CD8-positive, alpha-beta memory T cell (primary cell): ENCODE measurements around the gene CORO1C. TPM values are rescaled to one million over a fixed set of nuclear protein-coding genes. Genes with fewer than 3 reads are reported as not detected.
"Not testable (repeated sequence)": the region's sequence is repeated elsewhere in the genome, so short reads cannot be mapped to it uniquely, and the experiment has no call there.

Experiments used
- CTCF ChIA-PET: fragments of 350-600 bp; sonication (Branson Sonifier 250); formaldehyde crosslinking; loops from one replicate; lab custom pipeline; 2021; ENCODE audit warnings: antibody characterized with exemption; lab: Charles Lee
- POLR2A ChIA-PET: fragments of 350-600 bp; sonication (Branson Sonifier 250); formaldehyde crosslinking; loops from one replicate; lab custom pipeline; 2021; ENCODE audit warnings: antibody characterized with exemption; lab: Charles Lee
- DNase-seq, 5 donors: peaks; one replicate each; pipeline versions ENCODE4 v3.0.0 to v3.0.0-alpha.2; 2020 to 2022; ENCODE audit warnings: mixed read lengths in 1 of 5
- H3K27ac ChIP-seq: one replicate; pipeline ENCODE4 v1.7.0; 2013; ENCODE audit warnings: low read depth, mild to moderate bottlenecking, low read length, moderate library complexity
- H3K27me3 ChIP-seq: 2 replicates; pipeline ENCODE4 v1.7.0; 2013; ENCODE audit warnings: low read length, mild to moderate bottlenecking; ENCODE audit not compliant: insufficient read depth, poor library complexity, severe bottlenecking
- H3K36me3 ChIP-seq: 2 replicates; pipeline ENCODE4 v1.7.0; 2013; ENCODE audit warnings: mild to moderate bottlenecking, low read length, moderate library complexity; ENCODE audit not compliant: insufficient read depth
- H3K4me1 ChIP-seq: 2 replicates; pipeline ENCODE4 v1.7.0; 2013; ENCODE audit warnings: mild to moderate bottlenecking, low read length, moderate library complexity; ENCODE audit not compliant: insufficient read depth
- H3K4me3 ChIP-seq: 2 replicates; pipeline ENCODE4 v1.7.0; 2013; ENCODE audit warnings: mild to moderate bottlenecking, low read length
- H3K9me3 ChIP-seq: 2 replicates; pipeline ENCODE4 v1.7.0; 2013; ENCODE audit warnings: mild to moderate bottlenecking, low read length
- H3K27ac Mint-ChIP-seq, 8 donors: one replicate each; pipeline ENCODE4 v1.8.0; 2020 to 2021; ENCODE audit warnings: mixed read lengths in 8 of 8, mild to moderate bottlenecking in 6 of 8, inconsistent platforms in 3 of 8, moderate library complexity in 3 of 8
- H3K27me3 Mint-ChIP-seq, 2 donors: one replicate each; pipeline ENCODE4 v1.8.0; 2020 to 2021; ENCODE audit warnings: mixed read lengths in 2 of 2, mild to moderate bottlenecking in 1 of 2, moderate library complexity in 1 of 2
- H3K36me3 Mint-ChIP-seq, 3 donors: one replicate each; pipeline ENCODE4 v1.8.0; 2020 to 2021; ENCODE audit warnings: mixed read lengths in 3 of 3, inconsistent platforms in 1 of 3, mild to moderate bottlenecking in 1 of 3
- H3K4me1 Mint-ChIP-seq, 3 donors: one replicate each; pipeline ENCODE4 v1.8.0; 2020 to 2021; ENCODE audit warnings: mixed read lengths in 3 of 3, inconsistent platforms in 1 of 3, mild to moderate bottlenecking in 1 of 3
- H3K4me3 Mint-ChIP-seq, 7 donors: one replicate each; pipeline ENCODE4 v1.8.0; 2020 to 2021; ENCODE audit warnings: mixed read lengths in 7 of 7, mild to moderate bottlenecking in 6 of 7, moderate library complexity in 4 of 7, inconsistent platforms in 2 of 7
- H3K9me3 Mint-ChIP-seq, 5 donors: one replicate each; pipeline ENCODE4 v1.8.0; 2020 to 2022; ENCODE audit warnings: mixed read lengths in 5 of 5, mild to moderate bottlenecking in 3 of 5, moderate library complexity in 2 of 5, inconsistent platforms in 1 of 5
- polyA plus RNA-seq: library from polyadenylated mRNA; unstranded; fragments of 300-500 nt; fragmentation: Illumina TruSeq; gene quantifications from one replicate; pipeline ENCODE4 v1.2.3, GENCODE V29; 2021
- total RNA-seq, 2 experiments: library from RNA; stranded (reverse); gene quantifications; one replicate each; pipeline ENCODE4 v1.2.3, GENCODE V29; 2021

The CORO1C gene
- total and polyA plus RNA-seq, 3 experiments from 2014 or later = 10.5 to 49.1 (median 45.8) TPM

- H3K4me1 ChIP-seq, H3K27ac Mint-ChIP-seq, DNase-seq, H3K4me3 Mint-ChIP-seq, H3K4me3 ChIP-seq, H3K9me3 Mint-ChIP-seq, H3K27ac ChIP-seq, POLR2A ChIA-PET, H3K27me3 ChIP-seq, H3K36me3 ChIP-seq, CTCF ChIA-PET, H3K4me1 Mint-ChIP-seq, H3K36me3 Mint-ChIP-seq, H3K9me3 ChIP-seq: not testable (repeated sequence)
- H3K27me3 Mint-ChIP-seq = peaks cover 5 to 12% of the 10 kb centered on the region in 2 donors
These were observed 40.5 kb upstream of the CORO1C start for GRCh38 chr12:108771835-108772234.

GRCh38 chr12:108770963-108771362 lies 39.6 kb upstream of the CORO1C start:
- H3K9me3 ChIP-seq = no peaks in the 10 kb centered on the region
- H3K4me3 Mint-ChIP-seq = no peak overlapping the region
- H3K27me3 ChIP-seq = no peaks in the 10 kb centered on the region
- no peaks in the 10 kb centered on the region for H3K36me3 Mint-ChIP-seq
- H3K4me1 ChIP-seq = no peaks in the 10 kb centered on the region
- H3K27me3 Mint-ChIP-seq = peaks cover 5 to 12% of the 10 kb centered on the region in 2 donors
- no peak overlapping the region for H3K4me3 ChIP-seq
- CTCF ChIA-PET = interaction anchor here (1.7 kb wide), 1 partner anchor 106 kb away, joined by 4 read pairs; no protein-coding TSS in a partner anchor
- no peak overlapping the region for H3K27ac Mint-ChIP-seq
- H3K27ac ChIP-seq = no peak overlapping the region
- no peaks in the 10 kb centered on the region for H3K36me3 ChIP-seq
- POLR2A ChIA-PET = no interaction called here
- DNase-seq = no peak
- no peaks in the 10 kb centered on the region for H3K9me3 Mint-ChIP-seq
- peaks cover 3 to 8% (median 4%) of the 10 kb centered on the region in 3 donors for H3K4me1 Mint-ChIP-seq

- Mint-ChIP-seq H3K4me3 (no peak overlapping the region), H3K27ac (no peak overlapping the region), H3K4me1 (peaks cover 3 to 8% (median 4%) of the 10 kb centered on the region in 3 donors), H3K27me3 (peaks cover 5 to 12% of the 10 kb centered on the region in 2 donors), H3K36me3 (no peaks in the 10 kb centered on the region), H3K9me3 (no peaks in the 10 kb centered on the region)
- H3K4me3 ChIP-seq = no peak overlapping the region
- CTCF ChIA-PET = interaction anchor here (1.7 kb wide), 1 partner anchor 105 kb away, joined by 4 read pairs; no protein-coding TSS in a partner anchor
- H3K27ac ChIP-seq = no peak overlapping the region
- H3K36me3 ChIP-seq = no peaks in the 10 kb centered on the region
- POLR2A ChIA-PET = no interaction called here
- no peaks in the 10 kb centered on the region for H3K27me3 ChIP-seq
- DNase-seq = no peak
- H3K9me3 ChIP-seq = no peaks in the 10 kb centered on the region
- H3K4me1 ChIP-seq = no peaks in the 10 kb centered on the region
These were observed 39.0 kb upstream of the CORO1C start for GRCh38 chr12:108770269-108770829.

- Mint-ChIP-seq H3K4me3 (peak overlapping the region in 2 of 7 donors; percentile 20 to 37), H3K27me3 (peaks cover 5 to 12% of the 10 kb centered on the region in 2 donors), H3K9me3 (no peaks in the 10 kb centered on the region), H3K36me3 (no peaks in the 10 kb centered on the region), H3K4me1 (peaks cover 3 to 8% (median 4%) of the 10 kb centered on the region in 3 donors), H3K27ac (no peak overlapping the region)
- H3K9me3 ChIP-seq = no peaks in the 10 kb centered on the region
- ChIA-PET POLR2A (no interaction called here), CTCF (no interaction called here)
- H3K36me3 ChIP-seq = no peaks in the 10 kb centered on the region
- DNase-seq = peak in 1 of 5 donors; percentile 7
- no peaks in the 10 kb centered on the region for H3K4me1 ChIP-seq
- H3K4me3 ChIP-seq = no peak overlapping the region
- no peaks in the 10 kb centered on the region for H3K27me3 ChIP-seq
- no peak overlapping the region for H3K27ac ChIP-seq
These were observed 37.5 kb upstream of the CORO1C start for GRCh38 chr12:108768591-108769500.

- no peaks in the 10 kb centered on the region for H3K27me3 ChIP-seq
- no peak for DNase-seq
- Mint-ChIP-seq H3K27me3 (peaks cover 5 to 12% of the 10 kb centered on the region in 2 donors), H3K9me3 (no peaks in the 10 kb centered on the region), H3K4me3 (no peak overlapping the region), H3K27ac (peak overlapping the region in 1 of 8 donors; percentile 35), H3K4me1 (peaks cover 3 to 8% (median 4%) of the 10 kb centered on the region in 3 donors), H3K36me3 (no peaks in the 10 kb centered on the region)
- POLR2A ChIA-PET = no interaction called here
- no peak overlapping the region for H3K27ac ChIP-seq
- no peaks in the 10 kb centered on the region for H3K36me3 ChIP-seq
- no peak overlapping the region for H3K4me3 ChIP-seq
- H3K9me3 ChIP-seq = no peaks in the 10 kb centered on the region
- CTCF ChIA-PET = no interaction called here
- H3K4me1 ChIP-seq = no peaks in the 10 kb centered on the region
These were observed 35.0 kb upstream of the CORO1C start for GRCh38 chr12:108766294-108766693.

- Histone ChIP-seq H3K4me3 (no peak overlapping the region), H3K9me3 (no peaks in the 10 kb centered on the region), H3K27ac (no peak overlapping the region), H3K36me3 (no peaks in the 10 kb centered on the region), H3K4me1 (no peaks in the 10 kb centered on the region), H3K27me3 (no peaks in the 10 kb centered on the region)
- H3K4me3 Mint-ChIP-seq = no peak overlapping the region
- no peaks in the 10 kb centered on the region for H3K9me3 Mint-ChIP-seq
- peak overlapping the region in 1 of 8 donors; percentile 73 for H3K27ac Mint-ChIP-seq
- DNase-seq = no peak
- peaks cover 5 to 6% of the 10 kb centered on the region in 2 donors for H3K27me3 Mint-ChIP-seq
- peaks cover 3 to 8% (median 4%) of the 10 kb centered on the region in 3 donors for H3K4me1 Mint-ChIP-seq
- ChIA-PET CTCF (no interaction called here), POLR2A (no interaction called here)
- H3K36me3 Mint-ChIP-seq = no peaks in the 10 kb centered on the region
These were observed 34.0 kb upstream of the CORO1C start for GRCh38 chr12:108765289-108765764.

GRCh38 chr12:108764540-108765288 lies 33.4 kb upstream of the CORO1C start:
- H3K4me1 Mint-ChIP-seq = peaks cover 3 to 8% (median 4%) of the 10 kb centered on the region in 3 donors
- H3K36me3 Mint-ChIP-seq = no peaks in the 10 kb centered on the region
- H3K9me3 ChIP-seq = no peaks in the 10 kb centered on the region
- H3K9me3 Mint-ChIP-seq = no peaks in the 10 kb centered on the region
- no peaks in the 10 kb centered on the region for H3K4me1 ChIP-seq
- H3K27ac ChIP-seq = no peak overlapping the region
- ChIA-PET CTCF (no interaction called here), POLR2A (no interaction called here)
- H3K27me3 Mint-ChIP-seq = peaks cover 5 to 6% of the 10 kb centered on the region in 2 donors
- no peak overlapping the region for H3K4me3 ChIP-seq
- no peak for DNase-seq
- no peaks in the 10 kb centered on the region for H3K36me3 ChIP-seq
- H3K27me3 ChIP-seq = no peaks in the 10 kb centered on the region
- H3K4me3 Mint-ChIP-seq = no peak overlapping the region
- peak overlapping the region in 2 of 8 donors; percentile 4 to 73 for H3K27ac Mint-ChIP-seq
